HepG2 (cell line): ENCODE measurements around the gene ERCC4. TPM values are rescaled to one million over a fixed set of nuclear protein-coding genes. Genes with fewer than 3 reads are reported as not detected.
A peak's percentile ranks its signal among the peaks of the same experiment; 100 is the strongest.

Experiments
- ARHGAP35 ChIP-seq: sonication (generic); formaldehyde crosslinking; IDR thresholded peaks from 2 replicates; pipeline ENCODE4 v1.9.0; 2022; ENCODE audit warnings: mild to moderate bottlenecking, inconsistent platforms, moderate library complexity, missing genetic modification reagents, borderline replicate concordance
- BCL3 ChIP-seq: sonication (generic); formaldehyde crosslinking; IDR thresholded peaks from 2 replicates; pipeline ENCODE4 v1.5.1; 2020; ENCODE audit warnings: mild to moderate bottlenecking, missing genetic modification reagents, moderate library complexity
- FIP1L1 ChIP-seq: fragments of 200-400 bp; formaldehyde crosslinking; IDR thresholded peaks from 2 replicates; pipeline ENCODE4 v1.6.1; 2018; ENCODE audit warnings: low read depth, mild to moderate bottlenecking, low read length, moderate library complexity, borderline replicate concordance; ENCODE audit not compliant: insufficient read depth
- FOXM1 ChIP-seq: sonication (generic); formaldehyde crosslinking; IDR thresholded peaks from 2 replicates; pipeline ENCODE4 v1.5.0; 2020; ENCODE audit warnings: missing genetic modification reagents
- FOXP4 ChIP-seq: sonication (generic); formaldehyde crosslinking; IDR thresholded peaks from 2 replicates; pipeline ENCODE4 v1.4.0; 2020; ENCODE audit warnings: missing genetic modification reagents
- GLI4 ChIP-seq: sonication (generic); formaldehyde crosslinking; IDR thresholded peaks from 2 replicates; pipeline ENCODE4 v1.5.1; 2020; ENCODE audit warnings: missing genetic modification reagents, mild to moderate bottlenecking, moderate library complexity, borderline replicate concordance
- HDAC2 ChIP-seq: sonication (generic); formaldehyde crosslinking; IDR thresholded peaks from 2 replicates; pipeline ENCODE4 v1.4.0; 2020; ENCODE audit warnings: missing genetic modification reagents
- KDM4B ChIP-seq: sonication (generic); formaldehyde crosslinking; IDR thresholded peaks from 2 replicates; pipeline ENCODE4 v1.4.0; 2020; ENCODE audit warnings: missing genetic modification reagents
- PCBP1 ChIP-seq: fragments of 200-400 bp; formaldehyde crosslinking; IDR thresholded peaks from 2 replicates; pipeline ENCODE4 v1.6.1; 2017; ENCODE audit warnings: mild to moderate bottlenecking, low read depth, low read length, borderline replicate concordance
- PREB ChIP-seq: sonication (generic); formaldehyde crosslinking; IDR thresholded peaks from 2 replicates; pipeline ENCODE4 v1.4.0; 2020; ENCODE audit warnings: missing genetic modification reagents
- RBAK ChIP-seq: sonication (generic); formaldehyde crosslinking; IDR thresholded peaks from 2 replicates; pipeline ENCODE4 v1.5.1; 2020; ENCODE audit warnings: mild to moderate bottlenecking, missing genetic modification reagents
- RBM39 ChIP-seq: fragments of 200-400 bp; formaldehyde crosslinking; IDR thresholded peaks from one replicate; pipeline ENCODE4 v1.6.1; 2018; ENCODE audit warnings: antibody characterized with exemption, mild to moderate bottlenecking, low read depth, low read length; ENCODE audit not compliant: poor library complexity, severe bottlenecking
- RFX1 ChIP-seq: fragments of 450-650 bp; IDR thresholded peaks from 2 replicates; pipeline ENCODE4 v1.6.1; 2017
- RFXANK ChIP-seq: IDR thresholded peaks from 2 replicates; pipeline ENCODE4 v1.6.1; 2016
- SRSF9 ChIP-seq: fragments of 200-400 bp; formaldehyde crosslinking; IDR thresholded peaks from 2 replicates; pipeline ENCODE4 v1.6.1; 2018; ENCODE audit warnings: borderline replicate concordance, mild to moderate bottlenecking, low read depth, low read length; ENCODE audit not compliant: insufficient read depth, poor library complexity, severe bottlenecking
- THAP7 ChIP-seq: sonication (generic); formaldehyde crosslinking; IDR thresholded peaks from 2 replicates; pipeline ENCODE4 v1.8.1; 2023; ENCODE audit warnings: mild to moderate bottlenecking, missing genetic modification reagents
- THAP9 ChIP-seq: sonication (generic); formaldehyde crosslinking; IDR thresholded peaks from 2 replicates; pipeline ENCODE4; 2020; ENCODE audit warnings: missing genetic modification reagents, mild to moderate bottlenecking, borderline replicate concordance
- ZMAT3 ChIP-seq: sonication (generic); formaldehyde crosslinking; conservative IDR thresholded peaks from 2 replicates; pipeline ENCODE4 v1.7.0; 2021; ENCODE audit warnings: missing genetic modification reagents
- ZNF382 ChIP-seq: sonication (generic); formaldehyde crosslinking; IDR thresholded peaks from 2 replicates; pipeline ENCODE4 v1.5.0; 2020; ENCODE audit warnings: missing genetic modification reagents, mild to moderate bottlenecking, borderline replicate concordance
- ZNF709 ChIP-seq: sonication (generic); formaldehyde crosslinking; IDR thresholded peaks from 2 replicates; pipeline ENCODE4 v1.5.0; 2020; ENCODE audit warnings: mild to moderate bottlenecking, missing genetic modification reagents
- ZNF720 ChIP-seq: sonication (generic); formaldehyde crosslinking; IDR thresholded peaks from 2 replicates; pipeline ENCODE4 v1.4.0; 2020; ENCODE audit warnings: missing genetic modification reagents
- polyA plus RNA-seq, 8 experiments: library from polyadenylated mRNA; depleted of rRNA in 3 of 8; stranded (reverse) in 7 of 8; unstranded in 1 of 8; fragments of >200 nt; fragmentation: Illumina TruSeq in 4 of 8; extraction: Trizol in 4 of 8; gene quantifications; 2 replicates each; pipeline versions ENCODE4 v1.2.1 to v1.2.3, GENCODE V29; 2011 to 2016; ENCODE audit warnings: low read depth in 4 of 8, missing spikeins in 1 of 8, mixed read lengths in 1 of 8; ENCODE audit not compliant: insufficient read depth in 1 of 8
- total RNA-seq, 5 experiments: library from RNA; depleted of rRNA; stranded (reverse); fragments of >200 nt; fragmentation: Illumina TruSeq; extraction: Trizol; gene quantifications; 2 replicates each; pipeline ENCODE4 v1.2.3, GENCODE V29; 2016; ENCODE audit warnings: low read depth in 1 of 5

ERCC4 gene
- total and polyA plus RNA-seq, 2 of the 13 experiments (the other 11 are each of a cell fraction or from before 2014, with no cell fraction given) = 5.4 to 15.2 TPM

- TF ChIP-seq THAP9 = peak; percentile 96
- peak; percentile 85; the same call in 1 of the 2 replicates for TF ChIP-seq ZNF709 (CRISPR knock-in tag)
- TF ChIP-seq ZMAT3 (CRISPR knock-in tag) = peak; percentile 85; the same call in 1 of the 2 replicates
- TF ChIP-seq PREB (CRISPR knock-in tag) = no peak
- TF ChIP-seq ZNF720 = peak; percentile 96; the same call in 1 of the 2 replicates
- TF ChIP-seq SRSF9 = no peak
- TF ChIP-seq RBM39 = peak; percentile 88
- TF ChIP-seq RBAK (CRISPR knock-in tag) = no peak
- TF ChIP-seq ZNF382 (CRISPR knock-in tag) = no peak
- TF ChIP-seq KDM4B (CRISPR knock-in tag) = peak; percentile 83
- peak; percentile 95 for TF ChIP-seq ARHGAP35 (CRISPR knock-in tag)
- TF ChIP-seq PCBP1 = no peak
- TF ChIP-seq THAP7 (CRISPR knock-in tag) = no peak
- TF ChIP-seq FOXM1 = no peak
- TF ChIP-seq RFX1 = peak; percentile 57; the same call in 1 of the 2 replicates
- peak; percentile 99 for TF ChIP-seq GLI4 (CRISPR knock-in tag)
- TF ChIP-seq RFXANK (CRISPR knock-in tag) = peak; percentile 54; the same call in 1 of the 2 replicates
- peak; percentile 75 for TF ChIP-seq HDAC2 (CRISPR knock-in tag)
- no peak for TF ChIP-seq FIP1L1
- peak; percentile 99 for TF ChIP-seq BCL3 (CRISPR knock-in tag)
- peak; percentile 21 for TF ChIP-seq FOXP4 (CRISPR knock-in tag)
Measured at GRCh38 chr16:13919683-13920509, at the start of gene ERCC4 (continued).
